Astrocyte of the cerebellum (primary cell): ENCODE results near the gene OLFM1.

Experiments used
- DNase-seq: peaks from one replicate; pipeline ENCODE4 v3.0.0-alpha.2; 2011; ENCODE audit warnings: low read depth
- H3K4me3 ChIP-seq: 2 replicates; pipeline ENCODE4 v1.5.1; 2011; ENCODE audit warnings: mild to moderate bottlenecking, low read depth, low read length, moderate library complexity
- in situ Hi-C: cut with HindIII; loops from 2 replicates; pipeline ENCODE4 v1.10.0; 2017; ENCODE audit warnings: low sequenced_read_pairs
- TF ChIP-seq, protein P1 (sequence below): IDR thresholded peaks from 2 replicates; pipeline ENCODE4 v1.5.1; 2012; ENCODE audit warnings: low read length, low read depth, moderate library complexity, mild to moderate bottlenecking; ENCODE audit errors: missing control alignments

The OLFM1 gene

DNA sequence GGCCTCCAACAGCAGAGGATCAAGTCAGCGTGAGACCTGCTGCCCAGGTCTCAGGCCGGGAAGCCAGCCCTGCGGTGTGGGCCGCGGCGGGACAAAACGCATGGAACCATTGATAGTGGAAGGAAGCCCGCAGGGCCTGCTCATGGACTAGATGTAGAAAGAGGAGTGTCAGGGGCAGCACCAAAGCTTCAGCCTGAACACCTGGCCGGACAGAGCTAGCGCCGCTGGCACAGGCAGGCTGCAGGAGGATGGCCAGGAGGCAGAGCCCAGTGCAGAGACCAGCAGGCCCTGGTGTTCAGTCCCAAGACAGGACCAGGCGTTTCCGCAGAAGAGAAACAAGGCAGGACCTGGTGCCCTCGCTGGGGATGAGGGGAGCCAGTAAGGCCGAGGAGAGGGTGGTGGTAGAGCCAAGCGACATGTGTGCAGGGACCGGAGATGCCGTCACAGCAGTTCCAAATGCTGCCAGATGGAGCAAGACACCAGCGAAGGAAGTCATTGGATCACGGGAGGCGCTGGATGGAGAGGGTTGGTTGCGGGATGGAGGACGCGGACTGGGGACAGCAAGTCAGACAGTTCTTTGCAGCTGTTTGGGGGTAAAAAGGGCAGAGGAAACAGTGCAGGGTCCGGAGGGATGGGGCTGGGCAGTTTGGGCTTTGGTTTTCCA lies 42.1 kb upstream of the OLFM1 start:
- in situ Hi-C loops = no loop called here
- TF ChIP-seq, protein P1, sequence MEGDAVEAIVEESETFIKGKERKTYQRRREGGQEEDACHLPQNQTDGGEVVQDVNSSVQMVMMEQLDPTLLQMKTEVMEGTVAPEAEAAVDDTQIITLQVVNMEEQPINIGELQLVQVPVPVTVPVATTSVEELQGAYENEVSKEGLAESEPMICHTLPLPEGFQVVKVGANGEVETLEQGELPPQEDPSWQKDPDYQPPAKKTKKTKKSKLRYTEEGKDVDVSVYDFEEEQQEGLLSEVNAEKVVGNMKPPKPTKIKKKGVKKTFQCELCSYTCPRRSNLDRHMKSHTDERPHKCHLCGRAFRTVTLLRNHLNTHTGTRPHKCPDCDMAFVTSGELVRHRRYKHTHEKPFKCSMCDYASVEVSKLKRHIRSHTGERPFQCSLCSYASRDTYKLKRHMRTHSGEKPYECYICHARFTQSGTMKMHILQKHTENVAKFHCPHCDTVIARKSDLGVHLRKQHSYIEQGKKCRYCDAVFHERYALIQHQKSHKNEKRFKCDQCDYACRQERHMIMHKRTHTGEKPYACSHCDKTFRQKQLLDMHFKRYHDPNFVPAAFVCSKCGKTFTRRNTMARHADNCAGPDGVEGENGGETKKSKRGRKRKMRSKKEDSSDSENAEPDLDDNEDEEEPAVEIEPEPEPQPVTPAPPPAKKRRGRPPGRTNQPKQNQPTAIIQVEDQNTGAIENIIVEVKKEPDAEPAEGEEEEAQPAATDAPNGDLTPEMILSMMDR = no peak
- no peak for DNase-seq
- H3K4me3 ChIP-seq = no peak overlapping the region

DNA sequence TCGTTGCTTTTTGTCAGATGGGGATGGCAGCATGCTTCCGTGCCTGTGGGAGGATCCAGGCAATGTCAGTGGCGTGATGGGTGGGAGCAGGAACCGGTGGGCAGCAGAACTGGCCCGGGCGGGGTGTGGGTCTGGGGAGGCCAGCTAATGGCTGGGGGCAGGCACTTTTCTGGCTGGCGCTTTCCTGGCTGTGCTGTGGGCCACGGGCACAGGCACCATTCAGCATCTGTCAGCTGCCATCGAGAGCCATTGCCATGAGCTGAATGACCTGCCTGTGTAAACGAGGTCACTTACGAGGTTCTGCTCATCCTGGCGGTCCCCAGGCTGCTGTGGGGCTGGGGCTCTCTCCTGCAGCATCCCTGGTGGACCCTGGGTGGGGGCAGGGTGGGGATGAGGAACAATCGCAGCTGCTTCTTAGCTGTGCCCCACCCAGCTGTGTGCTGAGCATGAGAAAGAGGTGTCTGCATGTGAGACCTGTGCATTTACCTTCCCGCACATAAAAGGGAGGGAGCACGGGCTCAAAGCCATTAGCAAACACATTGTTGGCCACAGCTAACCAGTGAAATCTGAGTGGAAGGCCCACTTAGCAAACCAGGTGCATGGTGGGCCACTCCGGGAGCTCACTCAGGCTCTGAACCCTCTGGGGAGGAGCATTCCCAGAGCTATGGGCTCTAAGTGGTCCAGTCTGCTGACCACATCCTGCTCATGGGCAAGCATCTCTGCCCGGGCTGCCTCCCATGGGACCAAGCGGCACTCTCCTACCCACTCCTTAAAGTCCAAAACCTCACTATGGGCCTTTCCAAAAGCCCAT lies 41.3 kb upstream of the OLFM1 start:
- no peak overlapping the region for H3K4me3 ChIP-seq
- TF ChIP-seq, protein P1 = no peak
- in situ Hi-C loops = no loop called here
- DNase-seq = no peak

DNA sequence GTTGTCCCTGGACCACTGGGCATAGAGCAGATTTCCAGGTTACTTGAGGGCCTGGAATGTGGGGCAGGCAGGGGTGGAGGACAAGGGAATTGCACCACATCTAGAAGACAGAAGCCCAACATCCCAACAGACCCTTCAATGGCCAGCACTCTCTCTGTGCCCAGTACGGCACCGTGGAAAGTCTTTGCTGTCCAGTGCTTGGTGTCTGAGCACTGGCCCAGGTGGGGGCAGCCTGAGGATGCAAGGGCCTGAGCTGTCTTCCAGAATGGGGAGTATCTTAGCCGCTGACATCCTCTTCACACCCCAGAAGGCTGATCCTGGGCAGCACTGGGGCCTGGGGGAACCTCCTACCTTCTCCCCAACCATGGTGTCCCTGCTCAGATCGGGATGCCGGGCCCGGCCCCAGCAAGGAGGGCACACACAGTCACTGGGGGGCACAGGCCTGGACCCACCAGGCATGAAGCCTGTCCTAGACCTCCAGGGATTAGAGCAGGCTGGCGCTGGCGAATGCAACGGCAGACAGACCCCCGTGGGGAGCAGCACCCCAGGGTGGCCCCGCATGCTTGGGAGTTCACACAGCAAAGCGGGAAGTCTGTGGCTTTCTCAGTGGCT lies 40.6 kb upstream of the OLFM1 start:
- TF ChIP-seq, protein P1 = no peak
- in situ Hi-C loops = no loop called here
- no peak overlapping the region for H3K4me3 ChIP-seq
- no peak for DNase-seq

DNA sequence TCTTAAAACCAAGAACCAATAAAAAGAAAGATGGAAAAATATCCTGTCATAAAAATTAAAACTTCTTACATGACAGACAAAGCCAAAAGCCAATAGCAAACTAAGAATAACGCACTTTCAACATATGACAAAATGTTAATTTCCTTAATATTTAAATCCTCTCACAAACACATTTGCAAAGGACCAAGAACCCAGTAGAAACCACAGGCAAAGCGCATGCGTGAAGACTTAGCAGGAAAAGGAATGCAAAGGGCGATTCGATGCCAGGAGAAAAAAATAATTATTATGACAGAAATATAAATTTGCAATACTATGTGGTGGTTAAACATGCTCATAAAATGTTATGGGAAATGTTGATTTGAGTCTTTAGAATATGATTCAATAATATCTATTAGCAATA lies 39.9 kb upstream of the OLFM1 start:
- TF ChIP-seq, protein P1 = no peak
- DNase-seq = no peak
- no peak overlapping the region for H3K4me3 ChIP-seq
- in situ Hi-C loops = no loop called here

DNA sequence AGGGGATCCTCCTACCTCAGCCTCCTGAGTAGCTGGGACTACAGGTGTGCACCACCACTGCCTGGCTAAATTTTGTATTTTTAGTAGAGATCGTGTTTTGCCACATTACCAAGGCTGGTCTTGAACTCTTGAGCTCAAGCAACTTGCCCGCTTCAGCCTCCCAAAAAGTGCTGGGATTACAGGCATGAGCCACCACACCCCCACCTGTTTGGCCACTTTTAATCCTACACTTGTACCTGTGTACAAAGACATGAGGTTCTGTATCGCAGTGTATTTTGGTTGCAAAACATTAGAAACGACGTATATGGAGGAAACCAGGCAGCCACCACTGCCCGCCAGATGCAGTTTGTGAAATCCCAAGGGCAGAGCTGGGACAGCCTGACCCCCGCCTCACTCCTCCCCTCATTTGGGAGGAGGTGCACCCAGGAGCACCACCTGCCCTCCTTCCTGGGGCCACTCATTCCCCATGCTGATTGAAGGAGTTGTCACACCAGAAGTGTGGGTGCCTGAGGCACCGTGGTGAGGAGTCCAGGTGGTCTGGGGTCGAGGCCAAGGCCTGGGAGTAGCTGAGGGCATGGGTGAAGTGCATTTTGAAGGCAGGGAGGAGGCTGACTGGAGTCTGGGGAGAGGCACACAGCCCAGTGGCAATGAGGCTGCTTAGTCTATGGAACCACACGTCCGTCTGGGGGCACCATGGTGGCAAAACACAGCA lies 39.3 kb upstream of the OLFM1 start:
- in situ Hi-C loops = no loop called here
- DNase-seq = no peak
- TF ChIP-seq, protein P1 = no peak
- no peak overlapping the region for H3K4me3 ChIP-seq

DNA sequence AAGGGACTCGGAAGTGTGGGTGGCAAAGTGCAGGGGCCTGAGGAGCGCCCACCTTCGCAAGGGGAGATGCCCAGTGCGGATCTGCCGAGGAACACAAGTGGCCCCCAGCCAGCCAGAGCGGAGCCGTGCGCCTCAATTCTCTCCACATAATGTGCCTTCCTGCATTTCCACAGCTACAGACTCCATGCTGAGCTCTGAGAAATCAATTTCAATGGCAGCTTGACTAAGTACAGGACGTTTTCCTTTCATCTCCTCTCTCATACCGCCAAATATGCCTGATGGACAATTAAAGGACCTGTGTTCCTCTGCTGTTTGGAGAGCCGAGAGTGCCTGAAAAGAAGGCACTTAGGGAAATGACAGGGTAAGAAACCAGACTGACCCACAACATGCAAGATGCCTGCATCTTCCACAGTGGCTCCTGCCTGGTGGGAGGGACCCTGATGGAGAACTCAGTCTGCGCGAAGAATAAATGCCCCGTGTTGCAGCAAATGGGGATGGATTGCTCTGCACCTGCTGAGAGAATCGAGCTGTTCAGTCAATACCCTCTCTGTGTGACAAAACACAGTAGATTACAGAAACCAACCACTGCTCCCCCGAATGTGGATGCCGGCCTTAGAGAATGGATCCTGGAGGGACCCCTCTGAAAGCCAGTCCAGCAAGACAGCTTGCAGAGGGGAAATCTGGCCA lies 38.6 kb upstream of the OLFM1 start:
- no peak for DNase-seq
- in situ Hi-C loops = no loop called here
- no peak overlapping the region for H3K4me3 ChIP-seq
- TF ChIP-seq, protein P1 = no peak
